Astrocyte of the spinal cord (primary cell): ENCODE results near the gene IL23A.

Source experiments
- DNase-seq: peaks from one replicate; pipeline ENCODE4 v3.0.0; 2011; ENCODE audit warnings: low read depth, low spot score
- H3K4me3 ChIP-seq: 2 replicates; pipeline ENCODE4 v1.5.1; 2011; ENCODE audit warnings: low read depth, mild to moderate bottlenecking, low read length, moderate library complexity
- in situ Hi-C: cut with HindIII; loops from 2 replicates; pipeline ENCODE4 v1.10.0; 2017; ENCODE audit warnings: low sequenced_read_pairs
- TF ChIP-seq, protein P1 (sequence below): IDR thresholded peaks from 2 replicates; pipeline ENCODE4 v1.5.1; 2012; ENCODE audit warnings: low read depth, mild to moderate bottlenecking, low read length, inconsistent platforms

The IL23A gene

GRCh38 chr12:56299853-56300643 is 38.6 kb upstream of the IL23A start, which contains the start of gene CS:
Gene CS, minus strand, starts transcription at chr12:56300330. Its CDS starts 129 bp downstream, at chr12:56300201.
- H3K4me3 ChIP-seq = peak within 1 kb of the TSS; percentile 95
- peak; percentile 99 for DNase-seq
- TF ChIP-seq, protein P1, sequence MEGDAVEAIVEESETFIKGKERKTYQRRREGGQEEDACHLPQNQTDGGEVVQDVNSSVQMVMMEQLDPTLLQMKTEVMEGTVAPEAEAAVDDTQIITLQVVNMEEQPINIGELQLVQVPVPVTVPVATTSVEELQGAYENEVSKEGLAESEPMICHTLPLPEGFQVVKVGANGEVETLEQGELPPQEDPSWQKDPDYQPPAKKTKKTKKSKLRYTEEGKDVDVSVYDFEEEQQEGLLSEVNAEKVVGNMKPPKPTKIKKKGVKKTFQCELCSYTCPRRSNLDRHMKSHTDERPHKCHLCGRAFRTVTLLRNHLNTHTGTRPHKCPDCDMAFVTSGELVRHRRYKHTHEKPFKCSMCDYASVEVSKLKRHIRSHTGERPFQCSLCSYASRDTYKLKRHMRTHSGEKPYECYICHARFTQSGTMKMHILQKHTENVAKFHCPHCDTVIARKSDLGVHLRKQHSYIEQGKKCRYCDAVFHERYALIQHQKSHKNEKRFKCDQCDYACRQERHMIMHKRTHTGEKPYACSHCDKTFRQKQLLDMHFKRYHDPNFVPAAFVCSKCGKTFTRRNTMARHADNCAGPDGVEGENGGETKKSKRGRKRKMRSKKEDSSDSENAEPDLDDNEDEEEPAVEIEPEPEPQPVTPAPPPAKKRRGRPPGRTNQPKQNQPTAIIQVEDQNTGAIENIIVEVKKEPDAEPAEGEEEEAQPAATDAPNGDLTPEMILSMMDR = no peak
- in situ Hi-C loops = no loop called here

DNA sequence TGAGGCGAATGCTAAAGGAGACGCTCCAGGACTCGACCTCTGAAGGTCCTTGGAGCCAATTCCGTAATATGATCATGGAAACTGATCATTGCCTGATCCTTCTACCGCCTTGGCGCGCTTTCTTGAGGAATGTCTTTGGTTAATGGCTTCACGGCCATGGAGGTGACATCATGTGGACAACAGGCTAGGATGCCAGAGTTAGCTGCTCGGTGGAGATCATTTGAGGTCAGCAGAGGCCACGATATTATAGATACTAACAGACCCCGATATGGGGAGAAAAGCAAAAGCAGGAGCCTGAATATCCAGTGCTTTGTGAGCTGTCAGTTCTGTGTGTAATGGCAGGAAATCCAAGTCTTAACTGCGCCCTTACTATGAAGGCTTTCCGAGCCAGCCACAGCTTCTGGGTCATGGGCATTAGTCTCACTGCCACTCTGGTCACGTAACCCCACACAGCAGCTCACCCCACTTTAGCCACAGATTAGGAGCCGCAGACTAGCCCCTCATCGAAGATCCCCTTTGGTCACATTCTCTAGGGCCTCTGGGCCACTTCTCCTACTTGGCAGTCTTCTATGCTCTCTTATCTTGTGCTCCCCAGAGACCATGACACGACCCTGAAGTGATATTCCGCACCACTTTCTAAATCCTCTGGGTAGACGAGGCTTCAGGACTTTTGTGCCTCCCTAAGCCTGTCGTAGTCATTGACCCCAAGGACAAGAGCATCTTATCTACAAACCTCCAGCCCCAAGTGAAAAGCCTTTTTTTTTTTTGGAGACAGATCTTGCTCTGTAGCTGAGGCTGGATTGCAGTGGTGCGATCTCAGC is 37.8 kb upstream of the IL23A start:
- peak overlapping the region; percentile 95 for H3K4me3 ChIP-seq
- TF ChIP-seq, protein P1 = no peak
- in situ Hi-C loops = no loop called here
- no peak for DNase-seq

- TF ChIP-seq, protein P1 = no peak
- H3K4me3 ChIP-seq = no peak overlapping the region
- in situ Hi-C loops = no loop called here
- no peak for DNase-seq
Observed at GRCh38 chr12:56304276-56304675, 34.4 kb upstream of the IL23A start.

GRCh38 chr12:56304872-56305590 is 33.7 kb upstream of the IL23A start:
- no peak overlapping the region for H3K4me3 ChIP-seq
- in situ Hi-C loops = no loop called here
- TF ChIP-seq, protein P1 = no peak
- no peak for DNase-seq

- no peak overlapping the region for H3K4me3 ChIP-seq
- no peak for DNase-seq
- in situ Hi-C loops = no loop called here
- TF ChIP-seq, protein P1 = no peak
Observed at GRCh38 chr12:56307221-56307965, 31.3 kb upstream of the IL23A start.

GRCh38 chr12:56308714-56309113 is 30.0 kb upstream of the IL23A start:
- no peak for DNase-seq
- in situ Hi-C loops = no loop called here
- TF ChIP-seq, protein P1 = no peak
- no peak overlapping the region for H3K4me3 ChIP-seq
